GM12878 (cell line): Measurements from ENCODE around the gene DHX34.

ENCODE experiments used
- GABPA ChIP-seq: IDR thresholded peaks from 2 replicates; pipeline ENCODE4 v1.6.1; 2014; ENCODE audit warnings: antibody characterized with exemption, low read depth, mild to moderate bottlenecking, inconsistent platforms
- MYC ChIP-seq: IDR thresholded peaks from 2 replicates; pipeline ENCODE4 v1.6.1; 2011; ENCODE audit warnings: mild to moderate bottlenecking, low read length, moderate library complexity, inconsistent platforms; ENCODE audit not compliant: insufficient read depth, insufficient replicate concordance, insufficient read length, severe bottlenecking
- NFYA ChIP-seq: IDR thresholded peaks from 2 replicates; pipeline ENCODE4 v1.6.1; 2011; ENCODE audit warnings: low read depth, mild to moderate bottlenecking, low read length, improper control_type of control experiment, borderline replicate concordance
- RELA ChIP-seq: fragments of 450-650 bp; IDR thresholded peaks from 2 replicates; pipeline ENCODE4 v1.8.0; 2014; ENCODE audit warnings: borderline replicate concordance; ENCODE audit not compliant: partially characterized antibody
- TF ChIP-seq, protein P1 (sequence below): IDR thresholded peaks from 2 replicates; pipeline ENCODE4 v1.6.1; 2012; ENCODE audit warnings: low read depth, low read length, improper control_type of control experiment

DNA sequence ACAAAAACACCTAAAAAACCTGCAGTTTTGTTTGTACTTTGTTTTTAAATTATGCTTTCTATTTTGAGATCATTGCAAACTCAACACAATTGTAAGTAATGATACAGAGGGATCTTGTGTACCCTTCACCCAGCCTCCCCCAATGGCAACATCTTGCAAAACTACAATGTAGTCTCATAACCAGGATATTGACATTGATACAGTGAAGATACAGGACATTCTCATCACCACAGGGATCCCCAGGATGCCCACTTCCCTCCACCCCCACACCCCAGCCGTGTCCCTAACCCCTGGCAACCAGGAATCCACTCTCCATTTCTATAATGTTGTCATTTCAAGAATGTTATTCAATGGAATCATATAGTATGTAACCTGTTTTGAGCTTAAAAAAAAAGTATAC is 27.5 kb upstream of the DHX34 start:
- no peak for TF ChIP-seq NFYA
- no peak for TF ChIP-seq MYC
- no peak for TF ChIP-seq GABPA
- TF ChIP-seq, protein P1, sequence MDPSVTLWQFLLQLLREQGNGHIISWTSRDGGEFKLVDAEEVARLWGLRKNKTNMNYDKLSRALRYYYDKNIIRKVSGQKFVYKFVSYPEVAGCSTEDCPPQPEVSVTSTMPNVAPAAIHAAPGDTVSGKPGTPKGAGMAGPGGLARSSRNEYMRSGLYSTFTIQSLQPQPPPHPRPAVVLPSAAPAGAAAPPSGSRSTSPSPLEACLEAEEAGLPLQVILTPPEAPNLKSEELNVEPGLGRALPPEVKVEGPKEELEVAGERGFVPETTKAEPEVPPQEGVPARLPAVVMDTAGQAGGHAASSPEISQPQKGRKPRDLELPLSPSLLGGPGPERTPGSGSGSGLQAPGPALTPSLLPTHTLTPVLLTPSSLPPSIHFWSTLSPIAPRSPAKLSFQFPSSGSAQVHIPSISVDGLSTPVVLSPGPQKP = no peak
- TF ChIP-seq RELA = no peak
